GM18499 (cell line): ENCODE measurements around the gene RUNX3.
"Not testable (repeated sequence)": the region's sequence is repeated elsewhere in the genome, so short reads cannot be mapped to it uniquely, and the experiment has no call there.

Experiments
- ATAC-seq: cut with Tn5 transposase; IDR thresholded peaks from one replicate; pipeline ENCODE4 v1.9.1; 2021; ENCODE audit warnings: moderate number of reproducible peaks; ENCODE audit not compliant: insufficient read depth, unreplicated experiment

The RUNX3 gene

GRCh38 chr1:24892188-24893153, 37.6 kb downstream of the RUNX3 start:
- no peak for ATAC-seq

- ATAC-seq, result not testable (repeated sequence)
These were observed 38.7 kb downstream of the RUNX3 start for GRCh38 chr1:24891367-24891766.

GRCh38 chr1:24890887-24891286, 39.2 kb downstream of the RUNX3 start:
- no peak for ATAC-seq

- ATAC-seq, result no peak
These were observed 41.0 kb downstream of the RUNX3 start for GRCh38 chr1:24888971-24889676.

GRCh38 chr1:24888061-24888970, 41.8 kb downstream of the RUNX3 start:
- ATAC-seq, result no peak

- ATAC-seq, result no peak
These were observed 43.8 kb downstream of the RUNX3 start for GRCh38 chr1:24886241-24886640.

- no peak for ATAC-seq
These were observed 45.3 kb downstream of the RUNX3 start for GRCh38 chr1:24884751-24885150.

- no peak for ATAC-seq
These were observed 49.0 kb downstream of the RUNX3 start for GRCh38 chr1:24881034-24881433.

GRCh38 chr1:24878775-24879742, 51.0 kb downstream of the RUNX3 start:
- no peak for ATAC-seq

GRCh38 chr1:24878045-24878444, 52.0 kb downstream of the RUNX3 start:
- ATAC-seq, result no peak

GRCh38 chr1:24875991-24876506, 54.0 kb downstream of the RUNX3 start:
- ATAC-seq, result no peak

GRCh38 chr1:24875257-24875656, 54.8 kb downstream of the RUNX3 start:
- ATAC-seq, result no peak

- no peak for ATAC-seq
These were observed 55.4 kb downstream of the RUNX3 start for GRCh38 chr1:24874611-24875234.

GRCh38 chr1:24874056-24874455, 56.0 kb downstream of the RUNX3 start:
- ATAC-seq, result no peak

GRCh38 chr1:24873148-24873547, 56.9 kb downstream of the RUNX3 start:
- no peak for ATAC-seq

GRCh38 chr1:24872061-24872850, 57.8 kb downstream of the RUNX3 start:
- ATAC-seq, result no peak

- ATAC-seq, result no peak
These were observed 58.7 kb downstream of the RUNX3 start for GRCh38 chr1:24871306-24871901.
